Measurements from ENCODE around the gene UBE2QL1. TPM values are rescaled to one million over a fixed set of nuclear protein-coding genes. Genes with fewer than 3 reads are reported as not detected.

The UBE2QL1 gene
- polyA plus RNA-seq, 1 of the 3 experiments (the other 2 are of a cell fraction): 0.28 TPM

DNA sequence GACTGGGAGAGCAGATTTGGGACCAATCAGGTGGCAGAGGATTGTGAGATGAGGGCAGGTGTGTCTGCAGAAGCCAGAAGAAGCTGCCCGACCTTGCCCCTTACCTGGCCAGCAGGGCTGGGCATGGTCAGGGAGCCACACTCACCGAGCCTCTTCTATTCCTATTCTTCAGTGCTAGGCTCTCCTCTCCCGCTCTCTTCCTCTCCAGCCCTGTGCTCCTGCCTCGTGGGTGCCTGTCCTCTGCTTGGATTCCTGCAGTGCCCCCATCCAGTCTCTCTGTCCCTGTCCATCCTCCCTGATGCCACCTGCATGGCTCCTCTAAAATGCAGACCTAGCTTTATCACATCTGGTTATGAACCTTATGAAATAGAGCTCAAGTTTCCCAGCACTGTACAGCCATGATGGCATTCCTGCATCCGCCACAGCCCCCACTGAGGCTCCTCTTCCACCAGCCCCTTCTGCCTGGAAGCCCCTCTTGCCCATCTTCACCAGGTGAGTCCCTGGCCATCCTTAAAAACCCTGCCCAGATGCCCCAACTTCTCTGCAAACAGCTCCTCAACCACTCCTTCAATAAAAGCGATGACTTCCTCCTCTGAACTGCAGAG is 8.2 kb downstream of the UBE2QL1 start:
- no peak overlapping the region for H2AFZ ChIP-seq (ENCODE audit: low read depth)
- no peak overlapping the region for H3K27ac ChIP-seq (ENCODE audit: low read depth in 2 of 2, low read length in 1 of 2)
- no peaks in the 10 kb centered on the region for H3K9me3 ChIP-seq
- no peaks in the 10 kb centered on the region for H3K9me2 ChIP-seq
- ChIA-PET POLR2A (no interaction called here), CTCF (interaction anchor here (0.6 to 1.6 kb wide), 4 partner anchors 10 to 960 kb away, joined by 3 to 4 read pairs (median 4); no protein-coding TSS in a partner anchor)
- 57% methylated on average over 5 of the region's 6 CpGs for WGBS (ENCODE audit: low lambda C conversion rate)
- no peaks in the 10 kb centered on the region; the same call in 1 of the 2 replicates for H3K27me3 ChIP-seq (ENCODE audit: insufficient read depth)
- no peak for TF ChIP-seq SMC3 (IDR thresholded peaks at IDR 0.05; ENCODE audit: low read depth, low read length)
- peaks cover 0 to 65% of the 10 kb centered on the region in 2 experiments; a peak in 2 of 4 replicates for H3K4me1 ChIP-seq (ENCODE audit: control insufficient read depth in 1 of 2, insufficient read depth in 2 of 2, low read depth in 1 of 2, low read length in 1 of 2)
- H3F3A ChIP-seq (replicated peaks; ENCODE audit: insufficient read depth): no peaks in the 10 kb centered on the region
- no peaks in the 10 kb centered on the region for H4K20me1 ChIP-seq (ENCODE audit: insufficient read depth)
- no peaks in the 10 kb centered on the region for H3K79me2 ChIP-seq (ENCODE audit: insufficient read depth)
- H3K4me3 ChIP-seq (ENCODE audit: low read depth in 2 of 2, low read length in 1 of 2): no peak overlapping the region
- no peak overlapping the region for H3K4me2 ChIP-seq
- DNase-seq: no peak
- no peak overlapping the region for H3K9ac ChIP-seq
- peaks cover 0 to 7% of the 10 kb centered on the region in 2 experiments for H3K36me3 ChIP-seq (replicated peaks in 1 of 2; ENCODE audit: control insufficient read depth in 1 of 2, insufficient read depth in 2 of 2, low read length in 1 of 2)

GRCh38 chr5:6457592-6457991 is 8.9 kb downstream of the UBE2QL1 start:
- H3K9ac ChIP-seq: no peak overlapping the region
- peaks cover 0 to 7% of the 10 kb centered on the region in 2 experiments for H3K36me3 ChIP-seq (replicated peaks in 1 of 2; ENCODE audit: control insufficient read depth in 1 of 2, insufficient read depth in 2 of 2, low read length in 1 of 2)
- H3K79me2 ChIP-seq (ENCODE audit: insufficient read depth): no peaks in the 10 kb centered on the region
- H3K4me1 ChIP-seq (ENCODE audit: control insufficient read depth in 1 of 2, insufficient read depth in 2 of 2, low read depth in 1 of 2, low read length in 1 of 2): peaks cover 0 to 71% of the 10 kb centered on the region in 2 experiments; a peak in 2 of 4 replicates
- H3K27me3 ChIP-seq (ENCODE audit: insufficient read depth): no peaks in the 10 kb centered on the region; the same call in 1 of the 2 replicates
- no peaks in the 10 kb centered on the region for H3F3A ChIP-seq (replicated peaks; ENCODE audit: insufficient read depth)
- no peak overlapping the region for H2AFZ ChIP-seq (ENCODE audit: low read depth)
- 26% methylated on average over 5 of the region's 5 CpGs for WGBS (ENCODE audit: low lambda C conversion rate)
- H3K9me2 ChIP-seq: no peaks in the 10 kb centered on the region
- H3K4me3 ChIP-seq (ENCODE audit: low read depth in 2 of 2, low read length in 1 of 2): no peak overlapping the region
- no peaks in the 10 kb centered on the region for H4K20me1 ChIP-seq (ENCODE audit: insufficient read depth)
- ChIA-PET CTCF (interaction anchor here (0.6 to 1.6 kb wide), 6 partner anchors 9 to 961 kb away, joined by 3 to 4 read pairs (median 4); no protein-coding TSS in a partner anchor), POLR2A (no interaction called here)
- no peak overlapping the region for H3K27ac ChIP-seq (ENCODE audit: low read depth in 2 of 2, low read length in 1 of 2)
- TF ChIP-seq MEF2A (IDR thresholded peaks at IDR 0.05; ENCODE audit: borderline replicate concordance, low read depth): no peak
- no peak for TF ChIP-seq NRF1 (IDR thresholded peaks at IDR 0.05; ENCODE audit: low read depth, low read length)
- TF ChIP-seq, protein P1, sequence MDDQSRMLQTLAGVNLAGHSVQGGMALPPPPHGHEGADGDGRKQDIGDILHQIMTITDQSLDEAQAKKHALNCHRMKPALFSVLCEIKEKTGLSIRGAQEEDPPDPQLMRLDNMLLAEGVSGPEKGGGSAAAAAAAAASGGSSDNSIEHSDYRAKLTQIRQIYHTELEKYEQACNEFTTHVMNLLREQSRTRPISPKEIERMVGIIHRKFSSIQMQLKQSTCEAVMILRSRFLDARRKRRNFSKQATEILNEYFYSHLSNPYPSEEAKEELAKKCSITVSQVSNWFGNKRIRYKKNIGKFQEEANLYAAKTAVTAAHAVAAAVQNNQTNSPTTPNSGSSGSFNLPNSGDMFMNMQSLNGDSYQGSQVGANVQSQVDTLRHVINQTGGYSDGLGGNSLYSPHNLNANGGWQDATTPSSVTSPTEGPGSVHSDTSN (IDR thresholded peaks at IDR 0.05): no peak
- no peak for TF ChIP-seq EZH2phosphoT487 (IDR thresholded peaks at IDR 0.05; ENCODE audit: borderline replicate concordance, low read depth)
- no peak for TF ChIP-seq GATA2 (CRISPR knock-in tag; IDR thresholded peaks at IDR 0.05)
- TF ChIP-seq CHD2 (IDR thresholded peaks at IDR 0.05; ENCODE audit: low read length, partially characterized antibody): no peak
- no peak for TF ChIP-seq RFX5 (IDR thresholded peaks at IDR 0.05; ENCODE audit: low read length)
- no peak for TF ChIP-seq NFIC (IDR thresholded peaks at IDR 0.05; ENCODE audit: borderline replicate concordance)
- TF ChIP-seq, protein P2, sequence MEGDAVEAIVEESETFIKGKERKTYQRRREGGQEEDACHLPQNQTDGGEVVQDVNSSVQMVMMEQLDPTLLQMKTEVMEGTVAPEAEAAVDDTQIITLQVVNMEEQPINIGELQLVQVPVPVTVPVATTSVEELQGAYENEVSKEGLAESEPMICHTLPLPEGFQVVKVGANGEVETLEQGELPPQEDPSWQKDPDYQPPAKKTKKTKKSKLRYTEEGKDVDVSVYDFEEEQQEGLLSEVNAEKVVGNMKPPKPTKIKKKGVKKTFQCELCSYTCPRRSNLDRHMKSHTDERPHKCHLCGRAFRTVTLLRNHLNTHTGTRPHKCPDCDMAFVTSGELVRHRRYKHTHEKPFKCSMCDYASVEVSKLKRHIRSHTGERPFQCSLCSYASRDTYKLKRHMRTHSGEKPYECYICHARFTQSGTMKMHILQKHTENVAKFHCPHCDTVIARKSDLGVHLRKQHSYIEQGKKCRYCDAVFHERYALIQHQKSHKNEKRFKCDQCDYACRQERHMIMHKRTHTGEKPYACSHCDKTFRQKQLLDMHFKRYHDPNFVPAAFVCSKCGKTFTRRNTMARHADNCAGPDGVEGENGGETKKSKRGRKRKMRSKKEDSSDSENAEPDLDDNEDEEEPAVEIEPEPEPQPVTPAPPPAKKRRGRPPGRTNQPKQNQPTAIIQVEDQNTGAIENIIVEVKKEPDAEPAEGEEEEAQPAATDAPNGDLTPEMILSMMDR (IDR thresholded peaks at IDR 0.05): no peak
- no peak for TF ChIP-seq SIN3A (IDR thresholded peaks at IDR 0.05; ENCODE audit: borderline replicate concordance, low read depth, low read length)
- TF ChIP-seq EP300 (IDR thresholded peaks at IDR 0.05; ENCODE audit: borderline replicate concordance in 1 of 2, low read depth in 1 of 2, low read length in 1 of 2): no peak
- no peak for TF ChIP-seq ZBTB33 (IDR thresholded peaks at IDR 0.05; ENCODE audit: borderline replicate concordance, low read depth)
- TF ChIP-seq MXI1 (IDR thresholded peaks at IDR 0.05; ENCODE audit: low read depth, low read length): no peak
- TF ChIP-seq YY1 (IDR thresholded peaks at IDR 0.05; ENCODE audit: low read depth): no peak
- no peak for DNase-seq
- H3K4me2 ChIP-seq: no peak overlapping the region
- no peaks in the 10 kb centered on the region for H3K9me3 ChIP-seq

Measured in SK-N-SH (cell line).